ENCODE results near the gene TFDP1.

The TFDP1 gene

DNA sequence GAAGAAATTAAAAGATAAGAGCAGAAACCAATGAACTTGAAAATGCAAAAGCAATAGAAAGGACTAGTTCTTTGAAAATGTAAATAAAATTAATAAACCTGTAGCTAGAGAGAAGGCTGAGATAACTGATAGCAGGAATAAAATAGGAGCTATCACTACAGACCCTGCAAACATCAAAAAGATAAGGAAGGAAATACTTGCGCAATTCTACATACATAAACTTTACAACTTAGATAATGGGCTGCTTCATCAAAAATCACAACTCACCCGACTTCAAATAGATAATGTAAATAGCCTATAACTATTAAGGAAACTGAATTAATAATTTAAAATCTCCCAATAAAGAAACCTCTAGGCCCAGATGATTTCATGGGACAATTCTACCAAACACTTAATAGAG lies 77.0 kb downstream of the TFDP1 start:
- no peak overlapping the region for H3K4me3 ChIP-seq (ENCODE audit: low read length)
- TF ChIP-seq, protein P1, sequence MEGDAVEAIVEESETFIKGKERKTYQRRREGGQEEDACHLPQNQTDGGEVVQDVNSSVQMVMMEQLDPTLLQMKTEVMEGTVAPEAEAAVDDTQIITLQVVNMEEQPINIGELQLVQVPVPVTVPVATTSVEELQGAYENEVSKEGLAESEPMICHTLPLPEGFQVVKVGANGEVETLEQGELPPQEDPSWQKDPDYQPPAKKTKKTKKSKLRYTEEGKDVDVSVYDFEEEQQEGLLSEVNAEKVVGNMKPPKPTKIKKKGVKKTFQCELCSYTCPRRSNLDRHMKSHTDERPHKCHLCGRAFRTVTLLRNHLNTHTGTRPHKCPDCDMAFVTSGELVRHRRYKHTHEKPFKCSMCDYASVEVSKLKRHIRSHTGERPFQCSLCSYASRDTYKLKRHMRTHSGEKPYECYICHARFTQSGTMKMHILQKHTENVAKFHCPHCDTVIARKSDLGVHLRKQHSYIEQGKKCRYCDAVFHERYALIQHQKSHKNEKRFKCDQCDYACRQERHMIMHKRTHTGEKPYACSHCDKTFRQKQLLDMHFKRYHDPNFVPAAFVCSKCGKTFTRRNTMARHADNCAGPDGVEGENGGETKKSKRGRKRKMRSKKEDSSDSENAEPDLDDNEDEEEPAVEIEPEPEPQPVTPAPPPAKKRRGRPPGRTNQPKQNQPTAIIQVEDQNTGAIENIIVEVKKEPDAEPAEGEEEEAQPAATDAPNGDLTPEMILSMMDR (conservative IDR thresholded peaks at IDR 0.05; ENCODE audit: low read length), result no peak
- no peak for DNase-seq (ENCODE audit: low read depth)

DNA sequence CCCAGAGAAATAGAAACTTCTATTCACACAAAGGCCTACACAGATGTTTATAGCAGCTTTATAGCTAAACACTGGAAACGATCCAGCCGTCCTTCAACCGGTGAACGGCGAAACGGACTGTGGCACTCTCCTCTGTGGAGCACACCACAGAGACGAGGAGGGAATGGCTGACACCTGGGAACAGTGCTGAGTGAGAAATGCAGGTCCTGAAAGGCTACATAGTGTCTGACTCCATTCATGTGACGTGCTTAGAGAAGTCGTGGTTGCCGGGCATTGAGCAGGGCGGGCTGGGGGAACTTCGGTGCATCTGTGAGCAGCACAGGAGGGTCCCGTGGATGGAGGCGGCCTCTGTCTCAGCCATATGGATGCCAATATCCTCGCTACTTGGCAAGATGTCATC lies 79.4 kb downstream of the TFDP1 start:
- H3K4me3 ChIP-seq (ENCODE audit: low read length), result no peak overlapping the region
- DNase-seq (ENCODE audit: low read depth), result no peak
- TF ChIP-seq, protein P1 (conservative IDR thresholded peaks at IDR 0.05; ENCODE audit: low read length), result no peak

DNA sequence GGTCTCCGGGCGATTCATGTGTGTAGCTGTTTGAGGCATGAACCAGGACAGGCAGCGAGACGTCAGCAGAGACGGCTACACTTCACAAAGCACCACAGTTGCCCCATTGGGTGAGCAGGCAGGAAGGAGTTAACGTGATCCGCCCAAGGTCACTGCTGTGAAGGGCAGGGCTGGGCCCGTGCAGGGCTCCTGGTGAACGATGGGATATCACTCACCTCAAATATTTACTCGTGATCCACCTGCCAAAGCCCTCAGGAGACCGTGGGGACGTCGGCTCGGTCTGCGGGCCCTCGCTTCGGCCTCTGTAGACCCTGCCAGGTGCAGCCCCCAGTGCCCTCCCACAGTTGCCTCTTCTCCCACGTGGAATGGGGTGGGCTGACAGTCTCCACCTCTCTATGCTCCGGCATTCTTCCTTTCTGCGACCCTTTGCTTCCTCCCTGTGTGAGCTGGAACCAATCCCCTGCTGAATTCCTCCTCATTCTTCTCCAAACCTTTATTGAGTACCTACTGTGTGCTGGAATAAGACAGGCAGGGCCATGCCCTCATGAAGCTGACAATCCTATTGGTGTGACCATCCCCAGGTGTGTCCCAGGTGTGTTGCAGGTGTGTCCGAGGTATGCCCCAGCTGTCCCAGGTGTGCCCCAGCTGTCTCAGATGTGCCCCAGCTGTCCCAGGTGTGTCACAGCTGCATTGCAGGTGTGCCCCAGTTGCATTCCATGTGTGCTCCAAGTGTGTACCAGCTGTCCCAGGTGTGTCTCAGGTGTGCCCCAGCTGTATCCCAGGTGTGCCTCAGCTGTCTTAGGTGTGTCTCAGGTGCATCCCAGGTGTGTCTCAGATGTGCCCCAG lies 80.4 kb downstream of the TFDP1 start:
- TF ChIP-seq, protein P1 (conservative IDR thresholded peaks at IDR 0.05; ENCODE audit: low read length), result no peak
- H3K4me3 ChIP-seq (ENCODE audit: low read length), result no peak overlapping the region
- DNase-seq (ENCODE audit: low read depth), result no peak

DNA sequence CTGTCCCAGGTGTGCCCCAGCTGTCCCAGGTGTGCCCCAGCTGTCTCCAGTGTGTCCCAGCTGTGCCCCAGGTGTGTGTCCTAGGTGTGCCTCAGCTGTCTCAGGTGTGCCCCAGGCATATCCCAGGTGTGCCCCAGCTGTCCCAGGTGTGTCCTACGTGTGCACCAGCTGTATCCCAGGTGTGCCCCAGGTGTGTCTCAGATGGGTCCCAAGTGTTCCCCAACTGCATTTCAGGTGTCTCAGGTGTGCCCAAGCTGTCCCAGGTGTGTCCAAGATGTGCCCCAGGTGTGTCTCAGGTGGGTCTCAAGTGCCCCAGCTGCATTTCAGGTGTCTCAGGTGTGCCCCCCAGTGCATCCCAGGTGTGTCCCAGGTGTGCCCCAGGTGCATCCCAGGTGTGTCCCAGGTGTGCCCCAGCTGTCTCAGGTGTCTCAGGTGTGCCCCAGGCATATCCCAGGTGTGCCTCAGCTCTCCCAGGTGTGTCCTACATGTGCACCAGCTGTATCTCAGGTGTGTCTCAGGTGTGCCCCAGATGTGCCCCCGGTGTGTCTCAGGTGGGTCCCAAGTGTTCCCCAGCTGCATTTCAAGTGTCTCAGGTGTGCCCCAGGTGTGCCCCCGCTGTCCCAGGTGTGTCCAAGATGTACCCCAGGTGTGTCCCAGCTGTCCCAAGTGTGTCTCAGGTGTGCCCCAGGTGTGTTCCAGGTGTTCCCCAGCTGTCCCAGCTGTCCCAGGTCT lies 81.2 kb downstream of the TFDP1 start:
- no peak for DNase-seq (ENCODE audit: low read depth)
- TF ChIP-seq, protein P1 (conservative IDR thresholded peaks at IDR 0.05; ENCODE audit: low read length), result no peak

DNA sequence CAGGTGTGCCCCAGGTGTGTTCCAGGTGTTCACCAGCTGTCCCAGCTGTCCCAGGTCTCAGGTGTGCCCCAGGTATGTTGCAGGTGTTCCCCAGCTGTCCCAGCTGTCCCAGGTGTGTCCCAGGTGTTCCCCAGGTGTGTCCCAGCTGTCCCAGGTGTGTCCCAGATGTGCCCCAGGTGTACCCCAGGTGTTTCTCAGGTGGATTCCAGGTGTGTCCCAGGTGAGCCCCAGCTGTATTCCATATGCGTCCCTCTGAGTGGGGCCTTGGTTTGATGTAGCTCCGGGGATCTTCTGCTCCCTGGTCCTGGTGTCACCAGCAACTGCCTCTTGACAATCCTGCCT lies 81.7 kb downstream of the TFDP1 start:
- no peak for DNase-seq (ENCODE audit: low read depth)
- TF ChIP-seq, protein P1 (conservative IDR thresholded peaks at IDR 0.05; ENCODE audit: low read length), result no peak
- H3K4me3 ChIP-seq (ENCODE audit: low read length), result no peak overlapping the region

More for the DNA sequence above, 81.2 kb downstream of the TFDP1 start:
- H3K4me3 ChIP-seq (ENCODE audit: low read length), result no peak overlapping the region

DNA sequence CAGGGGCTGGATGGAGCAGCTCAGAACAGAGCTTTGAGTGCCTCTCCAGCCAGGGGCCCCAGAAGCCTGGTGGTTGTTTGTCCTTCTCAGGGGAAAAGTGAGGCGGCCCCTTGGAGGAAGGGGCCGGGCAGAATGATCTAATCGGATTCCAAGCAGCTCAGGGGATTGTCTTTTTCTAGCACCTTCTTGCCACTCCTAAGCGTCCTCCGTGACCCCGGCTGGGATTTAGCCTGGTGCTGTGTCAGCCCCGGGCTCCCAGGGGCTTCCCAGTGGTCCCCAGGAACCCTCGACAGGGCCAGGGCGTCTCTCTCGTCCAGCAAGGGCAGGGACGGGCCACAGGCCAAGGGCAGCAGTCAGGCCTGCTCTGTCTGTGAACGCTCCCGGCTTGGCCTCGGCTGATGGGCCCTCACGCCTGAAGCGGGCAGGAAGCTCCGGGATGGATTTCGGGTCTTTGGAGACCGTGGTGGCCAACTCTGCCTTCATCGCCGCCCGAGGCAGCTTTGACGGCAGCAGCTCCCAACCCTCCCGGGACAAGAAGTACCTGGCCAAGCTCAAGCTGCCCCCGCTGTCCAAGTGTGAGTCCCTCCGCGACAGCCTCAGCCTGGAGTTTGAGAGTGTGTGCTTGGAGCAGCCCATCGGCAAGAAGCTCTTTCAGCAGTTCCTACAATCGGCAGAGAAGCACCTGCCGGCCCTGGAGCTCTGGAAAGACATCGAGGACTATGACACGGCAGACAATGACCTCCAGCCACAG lies 82.6 kb downstream of the TFDP1 start, which contains the start of gene GRK1:
GRK1 (plus strand) TSS at position 269 of the 751 bp plus-strand sequence; CDS start at position 437, 168 bp downstream.
- TF ChIP-seq, protein P1 (conservative IDR thresholded peaks at IDR 0.05; ENCODE audit: low read length), result no peak
- no peak for DNase-seq (ENCODE audit: low read depth)
- no peak within 1 kb of the TSS for H3K4me3 ChIP-seq (ENCODE audit: low read length)

Data from AG10803 (cell line).